GM12891 (cell line): ENCODE data around the gene GRIK3.

Source experiments
- POLR2A ChIP-seq: IDR thresholded peaks from 2 replicates; pipeline ENCODE4 v1.6.1; 2011; ENCODE audit warnings: low read depth, low read length, control low read depth
- SPI1 ChIP-seq: IDR thresholded peaks from 2 replicates; pipeline ENCODE4 v1.6.1; 2011; ENCODE audit warnings: low read depth, low read length, control low read depth
- TAF1 ChIP-seq: IDR thresholded peaks from 2 replicates; pipeline ENCODE4 v1.6.1; 2011; ENCODE audit warnings: low read depth, low read length, control low read depth

GRCh38 chr1:37038227-37039093 lies 4.1 kb upstream of the GRIK3 start:
- TF ChIP-seq POLR2A (no peak), TAF1 (no peak), SPI1 (no peak)
